Mesenchymal stem cell (in vitro differentiated cells and primary cell): Measurements from ENCODE around the gene CLK2.
A peak's percentile ranks its signal among the peaks of the same experiment; 100 is the strongest.
"Not testable (repeated sequence)": the region's sequence is repeated elsewhere in the genome, so short reads cannot be mapped to it uniquely, and the experiment has no call there.

Experiments used
- DNase-seq: peaks from one replicate; pipeline ENCODE4 v3.0.0-alpha.2; 2013
- H2AFZ ChIP-seq: one replicate; pipeline ENCODE4 v1.6.1; 2013; ENCODE audit warnings: low read depth, mild to moderate bottlenecking, control low read depth, inconsistent platforms, low read length, moderate library complexity
- H2AK5ac ChIP-seq: 2 replicates; pipeline ENCODE4 v1.6.1; 2013; ENCODE audit warnings: low read length, moderate library complexity, mild to moderate bottlenecking, inconsistent platforms; ENCODE audit not compliant: severe bottlenecking
- H2BK120ac ChIP-seq: one replicate; pipeline ENCODE4 v1.6.1; 2013; ENCODE audit warnings: low read depth, mild to moderate bottlenecking, inconsistent platforms, low read length, moderate library complexity
- H2BK12ac ChIP-seq, 2 experiments: one replicate each; pipeline ENCODE4 v1.6.1; 2013; ENCODE audit warnings: inconsistent platforms in 2 of 2, low read length in 2 of 2, mild to moderate bottlenecking in 2 of 2, moderate library complexity in 2 of 2, control low read depth in 1 of 2
- H2BK15ac ChIP-seq: one replicate; pipeline ENCODE4 v1.6.1; 2013; ENCODE audit warnings: mild to moderate bottlenecking, low read depth, inconsistent platforms; ENCODE audit not compliant: poor library complexity, severe bottlenecking
- H2BK5ac ChIP-seq: 2 replicates; pipeline ENCODE4 v1.6.1; 2013; ENCODE audit warnings: low read depth, mild to moderate bottlenecking, low read length, control low read depth, inconsistent platforms; ENCODE audit not compliant: poor library complexity, severe bottlenecking
- H3K14ac ChIP-seq, 2 experiments: one replicate each; pipeline ENCODE4 v1.6.1; 2013; ENCODE audit warnings: inconsistent platforms in 2 of 2, low read length in 2 of 2, control low read depth in 1 of 2, mild to moderate bottlenecking in 1 of 2, moderate library complexity in 1 of 2
- H3K18ac ChIP-seq, 2 experiments: one replicate each; pipeline ENCODE4 v1.6.1; 2013; ENCODE audit warnings: inconsistent platforms in 2 of 2, low read length in 2 of 2, control low read depth in 1 of 2, low read depth in 1 of 2, mild to moderate bottlenecking in 1 of 2
- H3K23ac ChIP-seq, 2 experiments: one replicate each; pipeline ENCODE4 v1.6.1; 2013; ENCODE audit warnings: inconsistent platforms in 2 of 2, low read length in 2 of 2, mild to moderate bottlenecking in 2 of 2, moderate library complexity in 2 of 2, control low read depth in 1 of 2
- H3K27ac ChIP-seq: 2 replicates; pipeline ENCODE4 v1.5.1; 2013; ENCODE audit warnings: mild to moderate bottlenecking, moderate library complexity, low read length, control low read depth, inconsistent platforms; ENCODE audit not compliant: poor library complexity, severe bottlenecking
- H3K27me3 ChIP-seq, 2 experiments: 2 replicates each; pipeline versions ENCODE4 v1.6.1 to v1.7.0; 2013; ENCODE audit warnings: low read length in 2 of 2, mild to moderate bottlenecking in 2 of 2, moderate library complexity in 2 of 2, control low read depth in 1 of 2, inconsistent platforms in 1 of 2; ENCODE audit not compliant: control insufficient read depth in 1 of 2, insufficient read depth in 1 of 2
- H3K36me3 ChIP-seq, 2 experiments: 2 replicates each; pipeline versions ENCODE4 v1.6.1 to v1.7.0; 2013; ENCODE audit warnings: low read length in 2 of 2, control low read depth in 1 of 2, inconsistent platforms in 1 of 2, low read depth in 1 of 2, mild to moderate bottlenecking in 1 of 2; ENCODE audit not compliant: insufficient read depth in 2 of 2, control insufficient read depth in 1 of 2
- H3K4ac ChIP-seq, 2 experiments: one replicate each; pipeline ENCODE4 v1.6.1; 2013; ENCODE audit warnings: inconsistent platforms in 2 of 2, low read length in 2 of 2, mild to moderate bottlenecking in 2 of 2, moderate library complexity in 2 of 2, control low read depth in 1 of 2, low read depth in 1 of 2
- H3K4me1 ChIP-seq: 2 replicates; pipeline ENCODE4 v1.6.1; 2013; ENCODE audit warnings: low read depth, low read length, control low read depth; ENCODE audit not compliant: control insufficient read depth, insufficient read depth
- H3K4me2 ChIP-seq: 2 replicates; pipeline ENCODE4 v1.6.1; 2013; ENCODE audit warnings: low read length, mild to moderate bottlenecking, inconsistent platforms; ENCODE audit not compliant: poor library complexity, severe bottlenecking
- H3K4me3 ChIP-seq, 2 experiments: 2 replicates each; pipeline versions ENCODE4 v1.5.1 to v1.7.0; 2013; ENCODE audit warnings: low read length in 2 of 2, mild to moderate bottlenecking in 2 of 2, control low read depth in 1 of 2, low read depth in 1 of 2; ENCODE audit not compliant: insufficient read depth in 1 of 2
- H3K79me1 ChIP-seq: replicated peaks from 2 replicates; pipeline ENCODE4 v1.6.1; 2013; ENCODE audit warnings: mild to moderate bottlenecking, control low read depth, low read length, inconsistent platforms; ENCODE audit not compliant: poor library complexity, severe bottlenecking
- H3K9ac ChIP-seq: 2 replicates; pipeline ENCODE4 v1.7.0; 2013; ENCODE audit warnings: mild to moderate bottlenecking, low read length, moderate library complexity
- H3K9me3 ChIP-seq: 2 replicates; pipeline ENCODE4 v1.7.0; 2013; ENCODE audit warnings: mild to moderate bottlenecking, low read length; ENCODE audit not compliant: control insufficient read depth
- H4K8ac ChIP-seq: one replicate; pipeline ENCODE4 v1.6.1; 2013; ENCODE audit warnings: inconsistent platforms, mild to moderate bottlenecking, low read length, moderate library complexity
- H4K91ac ChIP-seq: one replicate; pipeline ENCODE4 v1.6.1; 2013; ENCODE audit warnings: mild to moderate bottlenecking, low read length, inconsistent platforms
- WGBS: methylation state at CpG from one replicate; pipeline ENCODE4 v1.1.7; 2013; ENCODE audit warnings: mixed read lengths; 5-methylcytosine and 5-hydroxymethylcytosine counted together

Gene CLK2

GRCh38 chr1:155246796-155247195 lies 26.5 kb downstream of the CLK2 start:
- H3K36me3 ChIP-seq, result peaks cover 41 to 43% of the 10 kb centered on the region in 2 experiments
- H3K18ac ChIP-seq, DNase-seq, H3K9me3 ChIP-seq, H2BK120ac ChIP-seq, H3K14ac ChIP-seq, H3K27ac ChIP-seq, H3K4me3 ChIP-seq, H3K27me3 ChIP-seq, H3K4me2 ChIP-seq, H2BK12ac ChIP-seq, H2BK5ac ChIP-seq, H2AK5ac ChIP-seq, H3K79me1 ChIP-seq, H2BK15ac ChIP-seq, H3K9ac ChIP-seq, H4K8ac ChIP-seq, H4K91ac ChIP-seq, H2AFZ ChIP-seq, H3K4ac ChIP-seq, H3K23ac ChIP-seq: not testable (repeated sequence)
- WGBS, result 97% methylated on average over 3 of the region's 3 CpGs
- peaks cover 13% of the 10 kb centered on the region for H3K4me1 ChIP-seq

- Histone ChIP-seq H2BK12ac (no peak overlapping the region), H3K79me1 (peaks cover 1% of the 10 kb centered on the region), H3K23ac (no peak overlapping the region), H4K8ac (peak overlapping the region; percentile 91), H3K9me3 (no peaks in the 10 kb centered on the region), H3K27ac (peak overlapping the region; percentile 69), H2AK5ac (no peak overlapping the region), H3K4me3 (peak overlapping the region; percentile 50 to 79), H3K36me3 (peaks cover 29 to 35% of the 10 kb centered on the region in 2 experiments), H2BK15ac (no peak overlapping the region), H3K4ac (peak overlapping the region in 1 of 2 experiments; percentile 29), H3K27me3 (no peaks in the 10 kb centered on the region), H3K9ac (peak overlapping the region; percentile 91), H4K91ac (peak overlapping the region; percentile 75), H3K4me1 (peaks cover 9% of the 10 kb centered on the region), H3K18ac (peak overlapping the region; percentile 42 to 67), H2BK120ac (no peak overlapping the region), H3K4me2 (peak overlapping the region; percentile 73), H3K14ac (no peak overlapping the region), H2BK5ac (no peak overlapping the region), H2AFZ (peak overlapping the region; percentile 30)
- no peak for DNase-seq
- 74% methylated on average over 5 of the region's 8 CpGs for WGBS
Measured at GRCh38 chr1:155245163-155245524, 28.2 kb downstream of the CLK2 start.

GRCh38 chr1:155244368-155245162 lies 28.7 kb downstream of the CLK2 start:
- Histone ChIP-seq H3K27me3 (no peaks in the 10 kb centered on the region), H4K91ac (peak overlapping the region; percentile 75), H2AFZ (peak overlapping the region; percentile 30), H2BK5ac (no peak overlapping the region), H3K4me3 (peak overlapping the region; percentile 60 to 79), H3K36me3 (peaks cover 29 to 35% of the 10 kb centered on the region in 2 experiments), H2AK5ac (no peak overlapping the region), H3K27ac (peak overlapping the region; percentile 75), H3K9ac (peak overlapping the region; percentile 91), H3K4ac (peak overlapping the region in 1 of 2 experiments; percentile 29), H2BK15ac (no peak overlapping the region), H2BK120ac (no peak overlapping the region), H3K18ac (peak overlapping the region; percentile 42 to 67), H3K4me1 (peaks cover 11% of the 10 kb centered on the region), H3K9me3 (no peaks in the 10 kb centered on the region), H3K79me1 (peaks cover 1% of the 10 kb centered on the region), H3K14ac (no peak overlapping the region), H2BK12ac (no peak overlapping the region), H4K8ac (peak overlapping the region; percentile 91), H3K23ac (no peak overlapping the region), H3K4me2 (peak overlapping the region; percentile 73)
- DNase-seq, result peak; percentile 100
- under 1% methylated on average over 36 of the region's 53 CpGs for WGBS

GRCh38 chr1:155242805-155243358 lies 30.4 kb downstream of the CLK2 start:
- Histone ChIP-seq H3K9me3 (no peaks in the 10 kb centered on the region), H3K4me3 (peak overlapping the region in 1 of 2 experiments; percentile 79), H3K4ac (no peak overlapping the region), H2BK120ac (no peak overlapping the region), H3K14ac (no peak overlapping the region), H3K9ac (peak overlapping the region; percentile 91), H3K27me3 (no peaks in the 10 kb centered on the region), H2BK5ac (no peak overlapping the region), H3K36me3 (peaks cover 27 to 31% of the 10 kb centered on the region in 2 experiments), H2AK5ac (no peak overlapping the region), H3K4me1 (peaks cover 11% of the 10 kb centered on the region), H3K27ac (no peak overlapping the region), H3K79me1 (peaks cover 4% of the 10 kb centered on the region), H3K4me2 (no peak overlapping the region), H2BK12ac (no peak overlapping the region), H3K18ac (no peak overlapping the region), H2AFZ (no peak overlapping the region), H4K8ac (no peak overlapping the region), H3K23ac (no peak overlapping the region), H2BK15ac (no peak overlapping the region), H4K91ac (no peak overlapping the region)
- no peak for DNase-seq
- WGBS, result 86% methylated on average over 3 of the region's 3 CpGs
